Measurements from ENCODE around the gene ITPK1. TPM values are rescaled to one million over a fixed set of nuclear protein-coding genes. Genes with fewer than 3 reads are reported as not detected.

Gene ITPK1
- total RNA-seq, 1 experiment from 2014 or later = 27.5 TPM

- DNase-seq (ENCODE audit: low read depth) = no peak
Observed at GRCh38 chr14:92897922-92898565, 217.7 kb downstream of the ITPK1 start.

- no peak for DNase-seq (ENCODE audit: low read depth)
Observed at GRCh38 chr14:92895352-92895878, 220.3 kb downstream of the ITPK1 start.

- no peak for DNase-seq (ENCODE audit: low read depth)
Observed at GRCh38 chr14:92892589-92892988, 223.1 kb downstream of the ITPK1 start.

GRCh38 chr14:92890830-92891588 lies 224.7 kb downstream of the ITPK1 start:
- DNase-seq (ENCODE audit: low read depth) = no peak

- no peak for DNase-seq (ENCODE audit: low read depth)
Observed at GRCh38 chr14:92888896-92889295, 226.8 kb downstream of the ITPK1 start.

GRCh38 chr14:92887157-92887556 lies 228.6 kb downstream of the ITPK1 start:
- DNase-seq (ENCODE audit: low read depth) = no peak

Other genes starting within 250 kb of the ITPK1 start
- not detected in 2 replicates for gene CHGA, start 192.8 kb downstream of the ITPK1 start, total RNA-seq (2014; rRNA removed)
- gene MOAP1, start 69.0 kb upstream of the ITPK1 start, total RNA-seq (2014; rRNA removed) = 13.3 and 13.8 TPM in 2 replicates
- gene LYSET, start 69.4 kb upstream of the ITPK1 start, total RNA-seq (2014; rRNA removed) = 4.7 and 6.4 TPM in 2 replicates
- gene GON7, start 91.1 kb upstream of the ITPK1 start, total RNA-seq (2014; rRNA removed) = 21.4 and 28.6 TPM in 2 replicates
- 54.9 and 75.8 TPM in 2 replicates for gene UBR7, start 91.3 kb upstream of the ITPK1 start, total RNA-seq (2014; rRNA removed)
- 16.7 and 20.4 TPM in 2 replicates for gene BTBD7, start 217.1 kb upstream of the ITPK1 start, total RNA-seq (2014; rRNA removed)
- not detected in 2 replicates for gene COX8C, start 231.3 kb upstream of the ITPK1 start, total RNA-seq (2014; rRNA removed)

Data from LHCN-M2 (cell line).